CD14-positive monocyte (primary cell): ENCODE results near the gene SEMA4D. TPM values are rescaled to one million over a fixed set of nuclear protein-coding genes. Genes with fewer than 3 reads are reported as not detected.

ENCODE experiments used
- DNase-seq, 3 donors: peaks; one replicate each; pipeline ENCODE4 v3.0.0-alpha.2; 2011 to 2022
- H2AFZ ChIP-seq: 2 replicates; pipeline ENCODE4 v1.6.0; 2012; ENCODE audit warnings: mild to moderate bottlenecking, low read depth, low read length, inconsistent platforms; ENCODE audit not compliant: insufficient read depth, poor library complexity, severe bottlenecking
- H3K27ac ChIP-seq, 2 donors: 1 replicate in 1 of 2; 2 replicates in 1 of 2; pipeline ENCODE4 v1.5.1; 2012 to 2013; ENCODE audit warnings: low read length in 2 of 2, control low read depth in 1 of 2, inconsistent platforms in 1 of 2, low read depth in 1 of 2, mild to moderate bottlenecking in 1 of 2
- H3K27me3 ChIP-seq, 2 donors: one replicate each; pipeline versions ENCODE4 v1.6.0 to v1.6.1; 2011 to 2013; ENCODE audit warnings: low read length in 2 of 2; ENCODE audit not compliant: control insufficient read depth in 2 of 2, insufficient read depth in 2 of 2
- H3K36me3 ChIP-seq, 2 donors: replicated peaks in 1 of 2; 1 replicate in 1 of 2; 2 replicates in 1 of 2; pipeline versions ENCODE4 v1.5.1 to v1.6.1; 2012 to 2013; ENCODE audit warnings: low read length in 2 of 2, control low read depth in 1 of 2, inconsistent platforms in 1 of 2, mild to moderate bottlenecking in 1 of 2; ENCODE audit not compliant: insufficient read depth in 2 of 2, control insufficient read depth in 1 of 2
- H3K4me1 ChIP-seq, 2 donors: 1 replicate in 1 of 2; 2 replicates in 1 of 2; pipeline versions ENCODE4 v1.5.1 to v1.6.1; 2012 to 2013; ENCODE audit warnings: low read length in 2 of 2, control low read depth in 1 of 2, inconsistent platforms in 1 of 2, mild to moderate bottlenecking in 1 of 2, moderate library complexity in 1 of 2; ENCODE audit not compliant: insufficient read depth in 2 of 2, control insufficient read depth in 1 of 2
- H3K4me2 ChIP-seq: replicated peaks from 2 replicates; pipeline ENCODE3; 2012; ENCODE audit warnings: low read length, moderate library complexity, mild to moderate bottlenecking; ENCODE audit not compliant: poor library complexity, severe bottlenecking; ENCODE audit errors: extremely low read depth
- H3K4me3 ChIP-seq, 3 experiments: fragments of 200-600 bp in 1 of 3; sonication (generic) in 1 of 3; replicated peaks in 1 of 3; 1 replicate in 2 of 3; 2 replicates in 1 of 3; pipeline ENCODE4 v1.5.1; 2011 to 2013; ENCODE audit warnings: low read length in 3 of 3, mild to moderate bottlenecking in 3 of 3, control low read depth in 2 of 3, low read depth in 2 of 3, inconsistent platforms in 1 of 3, moderate library complexity in 1 of 3
- H3K79me2 ChIP-seq: 2 replicates; pipeline ENCODE4 v1.6.0; 2012; ENCODE audit warnings: mild to moderate bottlenecking, control low read depth, inconsistent platforms, low read length, moderate library complexity; ENCODE audit not compliant: insufficient read depth
- H3K9ac ChIP-seq: 2 replicates; pipeline ENCODE4 v1.6.0; 2017; ENCODE audit warnings: low read length, mild to moderate bottlenecking; ENCODE audit not compliant: insufficient read depth, poor library complexity, severe bottlenecking
- H3K9me3 ChIP-seq, 2 donors: replicated peaks in 1 of 2; 1 replicate in 1 of 2; 2 replicates in 1 of 2; pipeline versions ENCODE4 v1.5.1 to v1.6.1; 2012 to 2013; ENCODE audit warnings: low read length in 2 of 2, control low read depth in 1 of 2; ENCODE audit not compliant: control insufficient read depth in 1 of 2, insufficient read depth in 1 of 2
- H4K20me1 ChIP-seq: 2 replicates; pipeline ENCODE4 v1.6.0; 2012; ENCODE audit warnings: mild to moderate bottlenecking, low read length, control low read depth, moderate library complexity; ENCODE audit not compliant: insufficient read depth
- H3K27ac Mint-ChIP-seq, 7 donors: one replicate each; pipeline ENCODE4 v1.8.0; 2020; ENCODE audit warnings: mild to moderate bottlenecking in 7 of 7, mixed read lengths in 7 of 7, moderate library complexity in 6 of 7, inconsistent platforms in 2 of 7
- H3K27me3 Mint-ChIP-seq, 3 donors: one replicate each; pipeline ENCODE4 v1.8.0; 2021 to 2022; ENCODE audit warnings: low read depth in 3 of 3, mild to moderate bottlenecking in 3 of 3, mixed read lengths in 3 of 3, moderate library complexity in 3 of 3, inconsistent platforms in 1 of 3
- H3K36me3 Mint-ChIP-seq, 2 donors: one replicate each; pipeline ENCODE4 v1.8.0; 2020; ENCODE audit warnings: mixed read lengths in 2 of 2, inconsistent platforms in 1 of 2, mild to moderate bottlenecking in 1 of 2
- H3K4me1 Mint-ChIP-seq: one replicate; pipeline ENCODE4 v1.8.0; 2020; ENCODE audit warnings: mild to moderate bottlenecking, mixed read lengths
- H3K4me3 Mint-ChIP-seq, 2 donors: one replicate each; pipeline ENCODE4 v1.8.0; 2020; ENCODE audit warnings: mild to moderate bottlenecking in 2 of 2, mixed read lengths in 2 of 2, moderate library complexity in 1 of 2
- H3K9me3 Mint-ChIP-seq, 7 donors: one replicate each; pipeline ENCODE4 v1.8.0; 2020 to 2022; ENCODE audit warnings: mixed read lengths in 7 of 7, mild to moderate bottlenecking in 6 of 7, moderate library complexity in 6 of 7, inconsistent platforms in 2 of 7
- CTCF ChIP-seq: fragments of 200-600 bp; IDR thresholded peaks from one replicate; pipeline ENCODE4 v1.8.0; 2022; ENCODE audit warnings: antibody characterized with exemption, mild to moderate bottlenecking
- WGBS: methylation state at CpG from one replicate; pipeline ENCODE4 v1.1.5; 2013; ENCODE audit warnings: missing lambda C conversion rate; ENCODE audit not compliant: insufficient coverage; 5-methylcytosine and 5-hydroxymethylcytosine counted together
- intact Hi-C, 2 donors: fragments of 100-400 bp; cut with micrococcal nuclease; formaldehyde crosslinking; loops; one replicate each; pipeline versions ENCODE4 v1.15.0 to v1.15.1; 2023
- polyA plus RNA-seq, 3 donors: library from polyadenylated mRNA; depleted of rRNA in 1 of 3; unstranded in 2 of 3; stranded (reverse) in 1 of 3; fragments of 300-500 nt in 2 of 3; fragments of >200 nt in 1 of 3; fragmentation: Illumina TruSeq in 2 of 3; gene quantifications; 1 replicate in 2 of 3; 2 replicates in 1 of 3; pipeline ENCODE4 v1.2.3, GENCODE V29; 2012 to 2021

SEMA4D gene
- polyA plus RNA-seq, 3 donors: 28.2 to 117 (median 28.6) TPM

GRCh38 chr9:89471390-89471789 is 26.5 kb downstream of the SEMA4D start:
- H3K27ac ChIP-seq: no peak overlapping the region
- Mint-ChIP-seq H3K9me3 (peaks cover 0 to 2% (median 0%) of the 10 kb centered on the region in 7 donors), H3K4me1 (peaks cover 67% of the 10 kb centered on the region), H3K4me3 (no peak overlapping the region), H3K27me3 (no peaks in the 10 kb centered on the region), H3K27ac (peak overlapping the region in 1 of 7 donors; percentile 64), H3K36me3 (peaks cover 64 to 77% of the 10 kb centered on the region in 2 donors)
- no peak for DNase-seq
- H2AFZ ChIP-seq: no peak overlapping the region
- no peak overlapping the region for H3K4me2 ChIP-seq
- H3K36me3 ChIP-seq: peaks cover 22 to 52% of the 10 kb centered on the region in 2 donors
- H3K79me2 ChIP-seq: peaks cover 98% of the 10 kb centered on the region
- no peaks in the 10 kb centered on the region for H3K9me3 ChIP-seq
- peaks cover 100% of the 10 kb centered on the region for H4K20me1 ChIP-seq
- WGBS: 100% methylated on average over 3 of the region's 3 CpGs
- intact Hi-C loops: no loop called here
- H3K27me3 ChIP-seq: no peaks in the 10 kb centered on the region
- H3K4me1 ChIP-seq: peaks cover 36 to 50% of the 10 kb centered on the region in 2 donors
- H3K4me3 ChIP-seq: no peak overlapping the region
- TF ChIP-seq CTCF: no peak
- H3K9ac ChIP-seq: no peak overlapping the region

- Histone ChIP-seq H2AFZ (no peak overlapping the region), H3K4me3 (no peak overlapping the region), H3K9ac (no peak overlapping the region), H4K20me1 (peaks cover 100% of the 10 kb centered on the region), H3K36me3 (peaks cover 18 to 51% of the 10 kb centered on the region in 2 donors), H3K4me2 (peak overlapping the region; percentile 12), H3K4me1 (peaks cover 45 to 55% of the 10 kb centered on the region in 2 donors), H3K27ac (peak overlapping the region in 1 of 2 donors; percentile 9), H3K79me2 (peaks cover 98% of the 10 kb centered on the region), H3K27me3 (no peaks in the 10 kb centered on the region), H3K9me3 (no peaks in the 10 kb centered on the region)
- DNase-seq: no peak
- intact Hi-C loops: no loop called here
- H3K36me3 Mint-ChIP-seq: peaks cover 63 to 77% of the 10 kb centered on the region in 2 donors
- WGBS: 100% methylated on average over 1 of the region's 6 CpGs
- no peaks in the 10 kb centered on the region for H3K27me3 Mint-ChIP-seq
- peaks cover 0 to 2% (median 0%) of the 10 kb centered on the region in 7 donors for H3K9me3 Mint-ChIP-seq
- no peak for TF ChIP-seq CTCF
- H3K4me1 Mint-ChIP-seq: peaks cover 70% of the 10 kb centered on the region
- H3K4me3 Mint-ChIP-seq: peak overlapping the region in 1 of 2 donors; percentile 72
- peak overlapping the region in 4 of 7 donors; percentile 5 to 44 (median 42) for H3K27ac Mint-ChIP-seq
Observed at GRCh38 chr9:89470224-89470839, 27.6 kb downstream of the SEMA4D start.
